HG02610 (cell line): Measurements from ENCODE around the gene SLC22A4.

ENCODE experiments used
- ATAC-seq: cut with Tn5 transposase; IDR thresholded peaks from one replicate; pipeline ENCODE4 v1.9.1; 2021; ENCODE audit warnings: mild to moderate bottlenecking, moderate library complexity; ENCODE audit not compliant: unreplicated experiment

The SLC22A4 gene

DNA sequence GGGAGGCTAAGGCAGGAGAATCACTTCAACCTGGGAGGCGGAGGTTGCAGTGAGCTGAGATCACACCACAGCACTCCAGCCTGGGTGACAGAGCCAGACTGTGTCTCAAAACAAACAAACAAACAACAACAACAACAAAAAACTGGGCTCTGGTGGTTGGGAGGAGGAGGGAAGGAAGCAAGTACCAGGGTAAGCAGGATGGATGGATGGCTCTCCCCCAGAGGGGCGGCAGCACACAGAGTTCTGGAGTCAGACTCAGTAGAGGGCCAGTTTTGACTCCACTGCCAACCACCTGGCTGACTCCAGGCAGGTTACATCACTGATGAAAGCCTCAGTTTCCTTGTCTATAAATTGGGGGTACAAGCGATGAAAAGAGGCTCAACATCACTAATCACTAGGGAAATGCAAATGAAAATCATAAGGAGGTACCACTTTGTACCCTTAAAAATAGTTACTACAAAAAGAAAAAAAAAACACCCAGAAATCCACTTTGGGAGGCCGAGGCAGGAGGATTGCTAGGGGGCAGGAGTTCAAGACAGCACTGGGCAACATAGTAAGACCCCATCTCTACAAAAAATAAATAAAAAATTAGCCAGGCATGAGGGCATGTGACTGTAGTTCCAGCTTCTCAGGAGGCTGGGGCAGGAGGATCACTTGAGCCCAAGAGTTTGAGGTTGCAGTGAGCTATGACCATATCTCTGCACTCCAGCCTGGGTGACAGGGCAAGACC is 3.2 kb downstream of the SLC22A4 start:
- no peak for ATAC-seq

- no peak for ATAC-seq
These were observed 4.4 kb downstream of the SLC22A4 start for GRCh38 chr5:132298298-132299212.

GRCh38 chr5:132299917-132300316 is 5.7 kb downstream of the SLC22A4 start:
- no peak for ATAC-seq

GRCh38 chr5:132300577-132301343 is 6.6 kb downstream of the SLC22A4 start:
- no peak for ATAC-seq

DNA sequence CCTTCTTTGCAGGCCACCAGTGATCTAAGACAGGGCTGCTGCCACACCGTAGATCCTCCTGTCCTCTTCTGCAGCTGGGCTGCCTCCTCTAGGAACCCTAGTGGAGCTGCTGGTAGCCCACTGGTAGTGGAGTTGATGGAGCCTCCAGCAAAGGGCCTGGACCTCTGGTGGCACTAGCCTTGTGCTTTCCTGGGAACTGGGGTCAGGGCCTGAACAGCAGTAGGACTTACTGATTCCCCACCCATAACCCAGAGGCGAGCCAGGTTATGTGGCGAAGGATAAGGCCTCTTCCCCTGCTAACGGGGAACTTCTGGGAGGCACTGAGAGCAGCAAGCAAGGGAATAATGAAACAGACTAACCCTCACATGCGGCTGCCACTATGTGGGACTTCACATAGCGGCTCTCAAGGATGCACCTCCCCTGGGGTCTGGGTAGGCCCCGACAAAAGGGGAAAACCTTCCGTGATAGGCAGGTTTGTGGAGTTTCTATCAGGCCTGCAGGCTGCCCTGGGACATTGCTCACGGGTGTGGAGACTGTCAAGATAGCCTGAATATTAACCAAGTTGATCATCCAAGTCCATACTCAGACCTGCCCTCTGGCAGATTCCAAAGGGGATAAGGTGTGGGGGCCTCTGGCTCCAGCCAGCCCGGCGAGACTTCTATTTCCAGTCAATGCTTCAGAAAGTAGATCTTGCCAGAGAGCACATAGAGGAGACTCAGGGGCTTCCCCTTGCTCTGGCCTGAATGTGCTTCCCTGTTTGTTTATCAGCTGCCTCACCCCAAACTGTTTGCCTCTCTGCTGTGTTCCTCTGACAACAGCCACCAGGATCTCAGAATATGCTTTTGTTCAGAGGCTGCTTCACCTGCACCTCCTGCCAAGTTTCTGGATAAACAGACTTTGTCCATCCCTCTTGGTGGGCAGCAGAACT is 7.4 kb downstream of the SLC22A4 start:
- ATAC-seq: no peak

DNA sequence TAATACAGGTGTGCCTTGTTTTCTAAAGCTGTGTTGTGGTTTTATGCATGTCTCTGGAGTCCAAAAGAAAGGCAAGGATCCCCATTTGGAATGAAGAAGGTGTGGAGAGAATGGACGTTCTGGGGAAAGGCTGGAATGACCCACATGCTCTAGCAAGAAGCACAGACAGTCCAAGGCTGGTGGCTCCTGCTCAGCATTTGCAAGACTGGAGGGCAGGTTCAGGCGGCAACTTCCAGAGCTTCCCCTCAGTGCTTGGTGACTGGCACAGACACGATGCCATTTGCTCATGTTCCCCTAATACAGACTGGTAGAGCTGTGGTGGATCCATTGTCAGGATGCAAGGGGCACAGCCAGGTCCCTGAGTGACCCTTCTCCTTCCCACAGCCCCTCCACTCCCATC is 8.2 kb downstream of the SLC22A4 start:
- no peak for ATAC-seq

GRCh38 chr5:132303589-132303988 is 9.4 kb downstream of the SLC22A4 start:
- no peak for ATAC-seq

DNA sequence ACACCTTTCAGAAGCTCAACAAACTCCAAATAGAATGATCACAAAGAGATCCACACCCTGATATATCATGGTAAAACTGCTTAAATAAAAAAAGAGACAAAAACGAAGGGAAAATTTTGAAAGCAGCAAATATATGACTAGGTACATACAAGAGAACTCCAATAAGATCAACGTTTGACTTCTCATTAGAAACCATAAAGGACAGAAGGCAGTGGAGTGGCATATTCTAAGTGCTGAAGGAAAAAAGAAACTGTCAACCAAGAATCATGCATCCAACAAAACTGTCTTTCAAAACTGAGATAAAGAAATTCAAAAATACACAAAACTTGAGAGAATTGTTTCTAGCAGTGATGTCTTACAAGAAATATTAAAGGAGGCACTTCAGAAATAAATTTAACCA is 11.2 kb downstream of the SLC22A4 start:
- ATAC-seq: no peak

DNA sequence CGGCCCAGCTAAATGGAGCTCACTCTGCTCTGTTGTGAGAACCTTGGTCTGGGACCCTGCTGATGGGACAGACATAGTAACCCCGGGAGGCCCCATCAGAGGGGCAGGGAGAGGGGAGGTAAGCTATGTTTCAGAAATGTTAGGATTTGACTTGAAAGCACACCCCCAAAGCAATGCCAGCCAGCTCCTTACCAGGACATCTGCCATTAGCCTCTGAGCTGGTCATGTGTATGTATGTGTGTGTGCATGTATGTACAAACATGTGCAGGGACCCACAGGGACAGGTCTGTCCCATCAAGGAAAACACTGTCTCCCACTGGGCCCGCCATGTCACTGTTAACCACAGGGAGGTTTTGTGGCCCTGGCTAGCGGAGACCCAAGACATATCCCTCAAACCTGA is 14.5 kb downstream of the SLC22A4 start:
- no peak for ATAC-seq

DNA sequence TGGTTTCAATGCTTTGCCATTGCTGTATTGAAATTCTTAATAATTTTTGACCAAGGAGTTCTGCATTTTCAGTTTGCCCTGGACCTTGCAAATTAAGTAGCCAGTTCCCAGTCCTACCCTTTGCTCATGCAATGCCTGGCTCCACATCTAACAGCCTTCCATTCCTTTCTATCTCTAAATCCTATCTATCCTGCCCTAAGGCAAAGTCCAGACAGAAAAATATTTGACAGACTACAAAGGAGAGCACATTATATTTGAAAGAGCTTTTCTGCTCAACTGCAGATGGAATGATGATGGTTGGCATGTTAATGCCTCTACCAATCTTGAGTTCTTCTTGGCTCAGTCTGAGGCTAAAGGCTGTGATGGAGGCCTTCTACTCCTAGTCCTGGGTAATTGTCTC is 15.5 kb downstream of the SLC22A4 start:
- no peak for ATAC-seq

DNA sequence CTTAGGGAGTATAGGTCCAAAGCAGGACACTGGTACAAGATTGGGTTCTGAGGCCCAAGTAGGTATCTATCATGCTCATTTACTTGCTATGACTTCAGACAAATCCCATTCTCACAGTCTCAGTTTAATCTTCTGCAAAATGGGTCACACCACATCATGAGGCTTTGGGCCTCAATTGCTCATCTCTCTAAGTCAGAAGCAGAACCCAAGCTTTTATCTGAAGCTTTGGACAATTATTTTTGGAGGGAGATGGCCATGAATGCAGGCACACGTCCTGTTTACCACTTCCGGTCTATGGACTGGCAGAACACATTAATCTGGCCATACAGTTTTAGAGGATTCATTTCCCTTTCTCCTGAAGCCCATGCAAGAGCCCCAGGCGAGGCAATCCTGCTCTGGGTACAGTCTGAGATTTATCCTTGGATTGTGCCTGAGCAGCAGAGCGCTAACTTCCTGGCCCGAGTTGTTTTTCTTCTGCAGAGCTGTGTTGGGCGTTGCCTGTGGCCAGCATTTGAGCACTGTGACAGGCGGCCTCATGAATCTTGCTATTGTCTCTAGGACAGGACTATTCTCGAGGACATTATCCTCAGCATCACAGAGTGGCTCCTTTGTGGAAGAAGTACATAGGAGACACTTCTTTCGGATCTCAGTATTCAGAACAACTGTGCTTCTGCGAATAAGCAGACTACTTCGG is 16.1 kb downstream of the SLC22A4 start:
- no peak for ATAC-seq

DNA sequence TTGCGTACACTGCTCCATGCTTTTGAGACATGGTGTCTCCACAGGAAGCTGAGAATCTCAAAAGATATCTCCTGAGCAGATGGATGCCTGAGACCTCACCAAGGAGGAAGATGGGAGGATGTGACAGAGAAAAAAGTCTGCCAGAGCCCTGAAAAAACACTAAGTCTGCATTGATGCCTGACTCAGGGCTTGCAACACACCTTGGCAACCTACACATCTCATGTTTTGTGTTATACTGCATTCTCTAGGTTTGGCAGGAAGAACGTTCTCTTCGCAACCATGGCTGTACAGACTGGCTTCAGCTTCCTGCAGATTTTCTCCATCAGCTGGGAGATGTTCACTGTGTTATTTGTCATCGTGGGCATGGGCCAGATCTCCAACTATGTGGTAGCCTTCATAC is 19.2 kb downstream of the SLC22A4 start:
- no peak for ATAC-seq

DNA sequence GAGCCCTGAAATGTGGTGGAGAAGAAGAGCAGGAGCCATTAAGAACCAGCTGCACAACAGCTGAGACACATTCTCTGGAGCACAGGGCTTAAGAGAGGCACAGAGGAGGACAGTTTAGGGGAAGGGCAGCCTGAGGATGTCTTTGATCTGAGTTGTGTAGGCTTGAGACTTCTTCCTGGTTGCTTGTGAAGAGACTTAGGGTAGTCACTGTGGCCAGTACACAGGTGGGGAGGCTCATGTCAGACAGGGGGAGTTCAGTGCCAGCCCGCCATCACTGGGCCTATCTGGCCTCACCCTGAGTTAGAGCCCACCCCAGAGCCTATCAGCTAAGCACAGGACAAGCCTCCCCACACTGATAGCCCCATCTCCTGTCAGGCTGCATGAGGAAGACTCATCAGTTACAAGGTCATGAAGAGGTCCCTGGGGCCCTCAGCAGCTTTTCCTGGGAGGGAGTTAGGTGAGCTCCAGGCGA is 19.8 kb downstream of the SLC22A4 start:
- no peak for ATAC-seq

GRCh38 chr5:132315529-132316067 is 21.4 kb downstream of the SLC22A4 start:
- no peak for ATAC-seq

- ATAC-seq: no peak
These were observed 25.8 kb downstream of the SLC22A4 start for GRCh38 chr5:132319975-132320374.

GRCh38 chr5:132321109-132321721 is 27.0 kb downstream of the SLC22A4 start:
- no peak for ATAC-seq

DNA sequence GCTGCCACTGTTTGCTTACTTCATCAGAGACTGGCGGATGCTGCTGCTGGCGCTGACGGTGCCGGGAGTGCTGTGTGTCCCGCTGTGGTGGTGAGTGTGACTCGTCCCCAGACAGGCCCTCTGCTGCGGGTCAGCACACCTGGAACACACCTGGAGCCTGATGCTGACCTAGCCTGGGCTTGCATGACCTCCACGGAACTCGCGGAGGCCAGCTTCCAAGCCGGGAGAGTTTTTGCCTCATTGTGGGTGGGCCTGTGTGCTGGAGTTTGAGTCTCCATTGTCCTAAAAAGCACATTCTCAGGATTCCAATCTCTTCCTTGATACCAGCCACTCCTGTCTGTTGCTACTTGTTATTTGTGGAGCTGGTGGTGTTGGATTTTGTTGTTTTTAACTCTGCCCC is 28.1 kb downstream of the SLC22A4 start:
- ATAC-seq: no peak

GRCh38 chr5:132323202-132323601 is 29.0 kb downstream of the SLC22A4 start:
- no peak for ATAC-seq

GRCh38 chr5:132325691-132326090 is 31.5 kb downstream of the SLC22A4 start:
- no peak for ATAC-seq
